GM04504 (cell line): ENCODE results near the gene PAIP2.
"Not testable (repeated sequence)": the region's sequence is repeated elsewhere in the genome, so short reads cannot be mapped to it uniquely, and the experiment has no call there.

ENCODE experiments used
- DNase-seq: peaks from one replicate; pipeline ENCODE4 v3.0.0-alpha.2; 2012; ENCODE audit warnings: low read depth

PAIP2 gene

DNA sequence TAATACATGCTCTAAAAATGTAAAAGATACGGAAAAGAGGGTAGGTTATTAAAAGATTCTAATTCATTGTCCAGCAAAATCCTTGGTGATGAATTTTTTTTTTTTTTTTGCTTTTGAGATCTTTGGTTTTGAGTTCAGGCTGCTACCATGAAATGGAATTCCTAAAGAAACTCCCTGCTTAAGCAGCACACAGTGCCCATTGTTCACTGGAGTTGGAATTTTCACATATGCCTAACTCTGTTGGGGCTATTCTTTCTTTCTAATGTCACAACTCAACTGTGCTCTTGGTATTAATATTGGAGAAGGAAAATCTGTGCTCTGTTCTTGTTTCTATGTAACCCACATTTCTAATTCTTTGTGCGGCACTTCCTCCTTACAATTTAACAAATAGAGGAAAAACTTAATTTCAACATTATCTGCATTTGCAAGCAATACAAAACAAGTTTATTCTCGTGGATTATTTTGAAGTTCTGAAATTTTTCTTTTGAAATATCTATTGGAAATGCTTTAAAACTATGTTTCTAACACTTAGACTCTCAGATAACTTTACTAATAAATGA is 26.5 kb upstream of the PAIP2 start:
- no peak for DNase-seq

DNA sequence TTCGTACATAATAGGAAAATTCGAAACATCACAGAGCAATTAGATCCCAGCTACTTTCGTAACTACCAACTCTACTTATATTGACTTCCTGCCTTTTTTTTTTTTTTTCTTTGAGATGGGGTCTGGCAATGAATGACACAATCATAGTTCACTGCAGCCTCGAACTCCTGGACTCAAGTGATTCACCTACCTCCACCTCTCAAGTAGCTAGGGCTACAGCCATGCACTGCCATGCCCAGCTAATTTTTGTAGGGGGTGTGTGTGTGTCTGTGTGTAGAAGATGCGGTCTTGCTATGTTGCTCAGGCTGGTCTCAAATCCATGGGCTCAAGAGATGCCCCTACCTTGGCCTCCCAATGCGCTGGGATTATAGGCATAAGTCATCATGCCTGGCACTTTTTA is 5.8 kb upstream of the PAIP2 start:
- DNase-seq: no peak

DNA sequence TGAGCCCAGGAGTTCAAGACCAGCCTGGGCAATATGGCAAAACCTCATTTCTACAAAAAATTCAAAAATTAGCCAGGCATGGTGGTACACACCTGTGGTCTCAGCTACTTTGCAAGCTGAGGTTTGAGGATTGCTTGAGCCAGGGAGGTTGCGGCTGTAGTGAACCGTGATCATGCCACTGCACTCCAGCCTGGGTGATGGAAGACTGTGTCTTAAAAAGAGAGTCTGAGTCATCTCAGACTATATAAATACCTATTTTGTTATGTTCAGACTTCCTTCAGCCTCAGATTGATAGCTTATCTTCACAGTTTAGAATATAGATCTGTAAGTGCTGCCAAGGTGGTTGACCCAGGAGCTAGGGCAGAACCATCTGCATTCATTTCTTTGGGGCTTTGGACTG is 1.6 kb upstream of the PAIP2 start:
- DNase-seq: no peak

DNA sequence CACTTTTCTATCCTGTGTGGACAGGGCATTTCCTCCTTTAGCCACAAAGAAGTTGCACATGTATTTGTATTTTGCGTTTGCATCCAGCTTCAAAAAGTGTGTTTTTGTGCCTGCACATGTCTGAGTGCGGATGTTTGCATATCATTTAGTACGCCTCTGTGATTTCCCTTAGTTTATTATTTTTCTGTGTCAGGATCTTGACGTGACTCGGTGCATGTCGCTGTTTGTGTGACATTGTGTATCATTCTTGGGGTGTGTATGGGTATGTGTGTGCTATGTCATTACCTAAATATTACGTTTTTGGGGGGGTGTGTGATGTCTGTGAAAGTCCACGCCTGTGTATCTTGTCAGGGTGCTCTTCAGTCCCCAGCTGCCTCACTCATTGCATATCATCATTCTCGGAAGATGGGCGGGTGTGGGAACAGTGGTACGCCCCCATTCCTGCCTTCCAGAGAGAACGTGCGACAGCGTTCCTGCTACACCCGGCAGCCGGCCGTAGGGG is 416 bp upstream of the PAIP2 start:
- DNase-seq: no peak

DNA sequence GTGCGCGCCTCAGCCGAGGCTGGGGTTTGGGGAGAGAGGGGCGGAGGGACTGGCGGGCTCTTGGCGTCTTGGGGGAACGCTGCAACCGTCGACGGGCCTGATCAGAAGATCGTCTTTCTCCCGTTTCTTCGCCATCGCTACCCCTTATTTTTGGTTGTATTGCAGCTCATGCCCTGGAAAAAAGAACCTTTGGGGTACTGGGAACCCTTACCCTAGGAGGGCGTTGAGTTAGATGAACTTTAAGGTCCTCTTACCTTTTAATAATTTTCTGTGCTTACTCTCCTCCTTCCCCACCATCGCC is 719 bp downstream of the PAIP2 start:
- DNase-seq: no peak

DNA sequence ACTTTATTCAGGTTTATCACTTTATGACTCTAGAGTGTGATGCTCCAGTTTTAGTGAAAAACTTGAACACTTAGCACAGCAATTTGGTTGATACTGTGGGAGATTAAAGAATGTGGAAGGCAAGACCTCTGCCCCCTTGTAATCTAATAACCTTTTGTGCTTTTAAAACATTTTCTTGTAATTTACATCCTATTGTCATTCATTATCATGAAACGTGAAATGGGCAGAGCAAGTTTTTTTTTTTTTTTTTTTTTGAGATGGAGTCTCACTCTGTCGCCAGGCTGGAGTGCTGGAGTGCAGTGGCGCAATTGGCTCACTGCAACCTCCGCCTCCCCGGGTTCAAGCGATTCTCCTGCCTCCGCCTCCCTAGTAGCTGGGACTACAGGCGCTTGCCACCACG is 1.8 kb downstream of the PAIP2 start:
- DNase-seq: no peak

DNA sequence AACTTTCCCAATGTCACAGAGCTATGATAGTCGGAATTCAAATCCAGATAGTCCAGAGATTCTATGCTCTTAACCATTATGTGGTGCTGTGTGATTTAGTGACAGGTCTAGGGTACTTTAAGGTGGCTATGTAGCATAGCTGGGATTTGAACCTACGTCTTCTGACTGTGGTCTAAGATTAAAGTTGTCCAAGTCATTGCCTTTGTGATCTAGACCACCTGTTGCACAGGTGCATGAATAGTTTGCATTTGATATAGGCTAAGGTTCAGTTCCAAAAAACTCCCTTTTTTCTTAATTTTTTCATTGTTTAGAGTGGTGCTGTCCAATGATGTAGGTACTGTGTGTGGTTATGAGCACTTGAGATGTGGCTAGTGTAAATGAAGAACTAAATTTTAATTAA is 2.5 kb downstream of the PAIP2 start:
- DNase-seq: no peak

DNA sequence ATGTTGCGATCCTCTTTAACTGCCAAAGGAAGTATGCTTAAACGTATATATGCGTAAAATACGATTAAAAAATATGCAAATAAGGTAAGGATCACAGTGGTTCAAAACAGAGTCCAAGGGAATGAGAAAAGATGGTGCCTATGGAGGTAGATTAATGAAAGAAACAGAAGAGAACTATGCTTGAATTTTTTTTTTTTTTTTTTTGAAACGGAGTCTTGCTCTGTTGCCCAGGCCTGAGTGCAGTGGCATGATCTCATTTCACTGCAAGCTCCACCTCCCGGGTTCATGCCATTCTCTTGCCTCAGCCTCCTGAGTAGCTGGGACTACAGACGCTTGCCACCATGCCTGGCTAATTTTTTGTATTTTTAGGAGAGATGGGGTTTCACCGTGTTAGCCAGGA is 3.8 kb downstream of the PAIP2 start:
- not testable (repeated sequence) for DNase-seq

DNA sequence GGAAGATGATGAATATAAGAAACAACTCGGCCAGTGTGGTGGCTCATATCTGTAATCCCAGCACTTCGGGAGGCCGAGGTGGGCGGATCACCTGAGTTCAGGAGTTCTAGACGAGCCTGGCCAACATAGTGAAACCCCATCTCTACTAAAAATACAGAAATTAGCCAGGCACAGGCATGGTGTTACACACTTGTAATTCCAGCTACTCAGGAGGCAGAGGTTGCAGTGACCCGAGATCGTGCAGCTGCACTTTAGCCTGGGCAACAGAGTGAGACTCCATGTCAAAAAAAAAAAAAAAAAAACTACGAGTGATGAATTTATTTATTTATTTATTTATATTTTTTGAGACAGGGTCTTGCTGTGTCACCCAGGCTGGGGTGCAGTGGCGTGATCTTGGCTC is 6.2 kb downstream of the PAIP2 start:
- DNase-seq: not testable (repeated sequence)

DNA sequence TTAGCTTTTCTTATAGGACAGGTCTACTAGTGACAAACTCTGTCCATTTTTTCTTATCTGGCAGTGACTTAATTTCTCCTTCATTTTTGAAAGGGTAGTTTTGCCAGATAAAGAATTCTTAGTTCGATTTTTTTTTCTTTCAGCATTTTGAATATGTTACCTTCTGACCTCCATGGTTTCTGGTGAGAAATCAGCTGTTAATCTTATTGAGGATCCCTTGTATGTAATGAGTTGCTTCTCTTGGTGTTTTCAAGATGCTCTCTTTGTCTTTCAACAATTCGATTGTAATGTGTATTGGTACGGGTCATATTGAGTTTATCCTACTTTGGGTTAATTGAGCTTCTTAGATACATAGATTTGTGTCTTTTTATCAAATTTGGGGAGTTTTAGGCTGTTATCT is 12.5 kb downstream of the PAIP2 start:
- no peak for DNase-seq

DNA sequence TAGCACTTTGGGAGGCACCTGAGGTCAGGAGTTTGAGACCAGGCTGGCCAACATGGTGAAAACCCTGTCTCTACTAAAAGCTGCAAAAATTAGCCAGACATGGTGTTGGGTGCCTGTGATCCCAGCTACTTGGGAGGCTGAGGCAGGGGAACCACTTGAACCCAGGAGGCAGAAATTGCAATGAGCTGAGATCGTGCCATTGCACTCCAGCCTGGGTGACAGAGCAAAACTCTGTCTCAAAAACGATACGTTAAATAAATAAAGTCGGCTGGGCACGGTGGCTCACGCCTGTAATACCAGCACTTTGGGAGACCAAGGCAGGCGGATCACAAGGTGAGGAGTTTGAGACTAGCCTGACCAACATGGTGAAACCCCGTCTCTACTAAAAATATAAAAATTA is 14.2 kb downstream of the PAIP2 start:
- not testable (repeated sequence) for DNase-seq

DNA sequence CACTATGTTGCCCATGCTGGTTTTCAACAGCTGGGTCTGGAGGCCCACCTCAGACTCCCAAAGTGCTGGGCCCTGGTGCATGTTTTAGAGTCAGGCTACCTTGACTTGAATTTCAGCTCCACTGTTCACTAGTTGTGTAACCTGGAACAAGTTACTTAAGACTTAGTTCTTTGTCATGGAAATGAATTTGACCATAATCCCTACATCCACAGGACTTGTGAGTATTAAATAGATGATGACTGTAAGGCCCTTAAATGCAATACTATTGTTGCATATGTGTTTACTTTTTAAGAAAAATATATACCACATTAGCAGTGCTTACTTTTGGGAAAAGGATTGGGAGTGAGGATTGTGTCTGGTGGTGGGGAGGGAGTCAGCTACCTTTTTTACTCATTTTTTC is 16.4 kb downstream of the PAIP2 start:
- DNase-seq: no peak

DNA sequence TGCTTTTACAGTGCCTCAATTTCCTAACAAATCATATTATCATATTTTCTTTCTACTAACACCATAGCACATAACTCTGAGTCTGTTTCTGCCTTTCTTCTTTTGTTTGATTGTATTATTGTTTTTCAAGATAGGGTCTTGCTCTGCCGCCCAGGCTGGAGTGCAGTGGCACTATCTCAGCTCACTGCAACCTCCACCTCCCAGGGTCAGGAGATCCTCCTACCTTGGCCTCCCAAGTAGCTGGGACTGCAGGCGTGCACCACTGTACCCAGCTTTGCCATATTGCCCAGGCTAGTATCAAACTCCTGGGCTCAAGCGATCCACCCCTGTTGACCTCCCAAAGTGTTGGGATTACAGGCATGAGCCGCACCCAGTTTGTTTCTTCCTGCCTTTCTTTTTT is 18.7 kb downstream of the PAIP2 start:
- no peak for DNase-seq

DNA sequence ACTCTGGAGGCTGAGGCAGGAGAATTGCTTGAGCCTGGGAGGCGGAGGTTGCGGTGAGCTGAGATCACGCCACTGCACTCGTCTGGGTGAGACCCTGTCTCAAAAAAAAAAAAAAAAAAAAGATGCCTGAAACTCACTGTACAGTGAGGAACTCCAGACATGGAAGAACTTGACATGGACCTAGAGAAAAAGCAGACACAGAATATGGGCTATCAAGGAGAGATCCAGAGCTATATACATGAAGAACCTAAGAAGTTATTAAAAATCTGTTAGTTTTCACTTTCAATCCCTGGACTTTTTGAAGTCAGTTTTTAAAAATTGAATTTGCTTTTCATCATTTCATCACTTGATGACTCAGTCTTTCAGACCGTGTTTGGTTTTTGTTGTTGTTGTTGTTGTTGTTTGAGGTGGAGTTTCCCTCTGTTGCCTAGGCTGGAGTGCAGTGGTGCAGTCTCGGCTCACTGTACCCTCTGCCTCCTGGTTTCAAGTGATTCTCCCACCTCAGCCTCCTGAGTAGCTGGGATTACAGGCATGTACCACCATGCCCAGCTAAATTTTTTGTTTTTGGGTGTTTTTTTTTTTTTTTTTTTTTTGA is 20.3 kb downstream of the PAIP2 start:
- DNase-seq: no peak

DNA sequence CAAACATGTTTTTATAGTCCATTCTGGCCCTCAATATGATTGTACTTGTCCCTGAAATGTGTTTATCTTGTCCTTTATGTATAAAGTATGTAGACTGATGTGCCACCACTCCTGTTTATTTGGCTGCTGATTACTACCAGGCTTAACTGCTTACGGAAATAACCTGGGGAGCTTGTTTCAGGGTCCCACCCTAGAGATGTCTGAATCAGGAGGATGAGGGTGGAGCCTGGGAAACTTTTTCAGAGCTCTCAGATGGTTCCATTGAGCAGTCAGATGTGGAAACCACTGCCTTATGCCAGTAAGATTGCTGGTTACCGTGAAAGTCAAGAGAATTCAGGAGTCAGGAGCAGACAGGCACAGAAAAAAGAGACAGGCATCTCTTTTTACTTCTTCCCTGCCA is 22.3 kb downstream of the PAIP2 start:
- DNase-seq: no peak

DNA sequence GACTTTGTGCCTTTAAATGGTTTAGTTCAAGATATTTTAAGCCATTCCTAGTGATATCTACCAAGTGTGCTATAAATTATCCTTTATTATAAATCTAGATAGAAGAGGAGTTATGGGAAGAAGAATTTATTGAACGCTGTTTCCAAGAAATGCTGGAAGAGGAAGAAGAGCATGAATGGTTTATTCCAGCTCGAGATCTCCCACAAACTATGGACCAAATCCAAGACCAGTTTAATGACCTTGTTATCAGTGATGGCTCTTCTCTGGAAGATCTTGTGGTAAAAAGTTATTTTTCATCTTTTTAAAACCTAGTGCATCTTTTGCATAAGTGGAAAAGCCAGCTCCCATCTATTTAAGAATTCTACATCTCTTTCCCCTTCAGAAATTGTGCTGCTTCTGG is 22.8 kb downstream of the PAIP2 start:
- no peak for DNase-seq

DNA sequence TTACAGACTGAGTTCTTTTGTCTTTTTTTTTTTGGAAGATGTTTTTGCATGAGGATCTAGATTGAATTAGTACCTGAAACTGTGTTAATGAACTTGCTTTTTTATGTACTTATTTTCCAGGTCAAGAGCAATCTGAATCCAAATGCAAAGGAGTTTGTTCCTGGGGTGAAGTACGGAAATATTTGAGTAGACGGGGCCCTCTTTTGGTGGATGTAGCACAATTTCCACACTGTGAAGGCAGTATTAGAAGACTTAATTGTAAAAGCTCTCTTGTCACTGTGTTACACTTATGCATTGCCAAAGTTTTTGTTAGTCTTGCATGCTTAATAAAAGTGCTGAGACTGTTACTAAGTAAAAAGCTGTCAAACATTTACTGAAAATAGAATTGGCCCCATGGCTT is 27.0 kb downstream of the PAIP2 start:
- no peak for DNase-seq

DNA sequence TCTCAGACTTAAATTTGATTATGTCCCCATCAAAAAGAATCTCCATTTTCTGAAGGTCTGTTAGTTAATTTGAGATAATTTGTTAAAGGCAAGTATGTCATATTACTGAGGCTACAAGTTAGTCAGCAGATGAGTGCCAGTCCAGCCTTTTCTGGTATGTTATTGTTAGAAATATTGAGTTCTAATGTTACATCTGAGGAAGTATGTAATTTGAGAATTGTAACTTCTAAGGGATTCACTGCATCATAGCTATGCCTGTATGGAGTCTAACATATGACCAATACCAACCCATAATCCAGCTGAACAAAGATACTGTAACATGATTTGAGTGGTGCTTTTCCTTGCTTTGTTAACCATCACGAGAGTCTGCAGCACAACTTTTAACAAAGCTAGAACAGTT is 27.5 kb downstream of the PAIP2 start:
- no peak for DNase-seq

DNA sequence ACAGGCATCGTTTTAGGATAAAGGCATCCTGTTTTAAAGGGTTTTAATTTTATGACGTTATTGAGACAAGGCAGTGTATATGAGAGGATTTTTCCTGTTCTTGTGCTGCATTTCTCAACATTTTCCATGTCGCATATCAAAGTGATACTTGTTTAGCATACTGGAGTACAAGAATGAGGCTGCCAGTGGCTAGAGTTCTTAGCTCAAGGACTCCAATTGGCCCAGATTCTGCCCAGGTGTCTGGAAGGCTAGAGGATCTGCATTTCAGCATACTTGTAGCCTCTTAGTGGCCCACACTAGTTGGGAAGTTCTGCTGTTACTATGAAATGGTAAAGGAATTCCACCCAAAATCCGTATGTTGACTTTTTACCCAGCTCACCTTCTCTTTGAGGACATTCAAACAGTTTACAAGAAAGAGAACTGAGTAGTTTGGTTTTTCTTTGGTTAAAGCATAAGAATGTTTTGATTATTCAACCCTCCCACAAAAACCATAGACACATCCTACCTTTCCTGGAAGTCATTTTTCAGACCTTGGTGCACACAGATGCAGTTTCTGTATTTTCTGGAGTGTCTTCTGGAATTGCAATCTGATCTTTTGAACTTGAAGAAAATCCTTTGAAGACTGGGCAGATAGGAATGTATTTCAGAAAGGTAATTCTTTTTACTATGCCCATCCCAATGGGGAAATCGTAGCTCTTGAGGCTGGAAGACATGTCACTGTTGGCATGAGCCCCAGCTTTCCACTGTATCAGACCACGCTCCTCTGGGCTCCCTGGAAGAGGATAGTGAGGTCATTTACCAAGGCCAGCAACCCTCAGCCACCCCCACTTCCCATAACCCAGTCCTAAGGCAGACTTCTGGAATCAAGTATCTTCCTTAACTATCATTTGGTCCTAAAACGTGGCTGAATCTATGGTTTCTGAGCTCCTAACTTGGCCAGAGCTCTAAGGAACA is 30.1 kb downstream of the PAIP2 start:
- DNase-seq: no peak

DNA sequence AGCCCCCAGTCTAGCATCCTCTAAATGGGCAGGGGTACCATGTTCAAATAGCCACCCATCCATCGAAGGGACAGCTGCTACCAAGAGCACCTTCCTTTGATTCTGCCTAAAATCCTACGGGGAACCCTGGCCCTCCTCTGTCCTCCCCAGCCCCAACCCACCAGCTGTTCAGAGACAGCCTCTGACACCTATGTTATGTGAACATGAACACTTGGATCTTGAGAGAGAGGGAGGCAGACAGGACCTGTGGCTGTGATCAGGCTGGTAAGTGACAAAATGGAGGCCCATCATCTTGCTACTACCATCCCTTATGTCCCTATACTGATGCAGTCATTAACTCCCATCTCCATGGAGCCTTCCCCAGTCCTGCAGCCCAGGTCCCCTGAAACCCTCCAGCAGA is 33.3 kb downstream of the PAIP2 start:
- no peak for DNase-seq

DNA sequence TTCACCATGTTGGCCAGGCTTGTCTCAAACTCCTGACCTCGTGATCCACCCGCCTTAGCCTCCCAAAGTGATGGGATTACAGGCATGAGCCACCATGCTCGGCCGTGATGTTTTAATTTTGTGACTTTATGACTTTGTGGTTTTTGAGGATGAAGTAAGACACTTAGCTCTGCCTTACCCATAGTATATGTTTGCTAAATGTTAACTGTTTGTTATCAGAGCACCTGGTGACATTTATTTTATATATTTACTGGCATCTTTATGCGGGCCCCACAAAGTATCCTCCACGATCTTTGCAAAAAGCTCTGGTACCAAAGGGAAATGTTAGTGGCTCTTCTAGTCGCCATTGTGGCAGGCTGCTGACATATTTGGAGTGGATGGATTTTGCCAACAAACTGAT is 34.7 kb downstream of the PAIP2 start:
- DNase-seq: no peak

DNA sequence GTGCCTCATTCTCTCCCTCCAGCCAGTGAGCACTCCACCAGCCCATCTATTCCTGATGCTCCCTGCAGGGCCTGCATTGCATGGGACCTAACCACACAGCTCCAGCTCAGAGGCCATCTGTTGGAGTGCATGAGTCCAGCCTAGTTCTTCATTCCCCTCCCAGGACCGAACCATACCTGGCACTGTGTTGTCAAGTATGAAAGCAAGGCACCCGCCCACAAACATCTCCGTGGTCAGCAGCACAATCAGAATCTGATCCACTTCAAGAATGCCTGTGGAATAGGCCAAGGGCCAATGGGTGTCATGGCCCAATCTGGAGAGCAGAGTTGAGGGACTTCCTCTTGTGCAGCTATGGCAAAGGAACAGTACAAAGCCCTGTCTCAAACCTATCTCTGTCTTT is 35.6 kb downstream of the PAIP2 start:
- no peak for DNase-seq

DNA sequence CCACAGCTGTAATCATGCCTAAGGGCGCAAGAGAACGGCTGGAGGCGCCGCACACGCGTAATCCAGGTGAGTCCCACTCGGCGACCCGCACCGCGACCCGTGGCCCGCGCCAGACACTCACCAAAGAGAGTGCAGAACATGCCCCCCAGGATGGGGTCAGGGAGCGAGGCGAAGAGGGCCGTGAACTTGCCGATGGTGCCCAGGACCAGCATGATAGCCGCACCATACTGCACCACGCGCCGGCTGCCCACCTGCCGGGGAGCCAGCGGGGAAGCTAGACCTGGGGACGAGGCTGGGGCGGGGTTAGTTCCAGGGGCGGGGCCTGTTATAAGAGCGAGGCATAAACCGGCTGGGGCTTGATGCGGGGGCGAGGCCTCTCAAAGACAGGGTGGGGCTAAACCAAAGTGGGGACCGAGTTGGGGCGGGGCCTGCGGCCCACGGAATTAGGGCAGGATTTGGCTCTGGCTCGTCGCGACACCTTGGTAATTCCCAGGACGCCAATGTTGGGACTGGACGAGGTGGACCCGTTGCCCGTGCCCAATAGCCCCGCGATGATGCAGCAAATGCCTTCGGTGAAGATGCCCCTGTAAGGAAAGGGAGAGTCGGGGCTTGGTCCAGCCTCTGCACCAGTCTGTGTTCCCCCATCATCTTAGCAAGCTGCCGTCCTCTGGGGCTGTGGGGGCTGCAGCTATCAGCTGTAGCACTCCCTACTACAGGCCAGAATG is 36.6 kb downstream of the PAIP2 start:
- no peak for DNase-seq
